ENCODE results near the gene EDAR. TPM values are rescaled to one million over a fixed set of nuclear protein-coding genes. Genes with fewer than 3 reads are reported as not detected.

EDAR gene
- total RNA-seq, 1 donor from 2014 or later, result not detected

DNA sequence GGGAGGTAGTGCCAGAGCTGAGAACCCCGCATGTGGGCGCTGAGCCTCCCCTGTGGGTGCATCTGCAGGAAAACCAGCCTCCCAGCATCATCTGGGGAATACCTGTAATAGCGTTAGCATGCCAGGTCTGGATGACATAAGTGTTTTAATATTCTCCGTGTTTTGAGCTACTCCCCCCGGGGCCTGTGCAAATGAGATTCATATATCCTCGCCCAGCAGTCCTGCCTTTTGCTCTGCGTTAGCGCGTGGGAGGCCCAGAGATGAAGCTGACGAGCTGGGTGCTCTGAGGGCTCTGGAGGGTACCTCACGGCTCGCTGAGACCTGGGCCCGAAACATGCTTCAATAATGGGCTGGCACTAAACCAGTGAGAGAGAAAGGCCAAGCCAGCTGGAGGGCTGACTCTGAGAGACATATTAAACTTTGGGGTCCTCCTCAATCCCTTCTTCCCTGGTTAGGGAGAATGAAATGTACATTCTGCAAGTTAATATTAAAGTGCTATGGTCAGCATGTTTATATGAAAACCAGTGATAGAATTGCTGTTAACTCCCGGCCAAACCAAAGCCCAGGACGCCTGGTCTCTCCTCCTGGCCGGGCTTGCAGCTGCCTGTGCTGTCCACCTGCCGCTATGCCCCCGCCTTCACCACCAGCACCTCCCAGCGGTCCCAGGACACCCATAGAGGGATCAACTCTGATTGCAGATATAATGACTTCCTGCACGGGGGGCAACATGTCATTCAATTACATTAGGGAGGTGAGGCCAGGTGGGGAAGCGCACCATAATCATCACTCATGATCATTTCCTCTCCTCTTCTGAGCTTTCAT lies 77.0 kb downstream of the EDAR start:
- DNase-seq (ENCODE audit: low read depth), result no peak

DNA sequence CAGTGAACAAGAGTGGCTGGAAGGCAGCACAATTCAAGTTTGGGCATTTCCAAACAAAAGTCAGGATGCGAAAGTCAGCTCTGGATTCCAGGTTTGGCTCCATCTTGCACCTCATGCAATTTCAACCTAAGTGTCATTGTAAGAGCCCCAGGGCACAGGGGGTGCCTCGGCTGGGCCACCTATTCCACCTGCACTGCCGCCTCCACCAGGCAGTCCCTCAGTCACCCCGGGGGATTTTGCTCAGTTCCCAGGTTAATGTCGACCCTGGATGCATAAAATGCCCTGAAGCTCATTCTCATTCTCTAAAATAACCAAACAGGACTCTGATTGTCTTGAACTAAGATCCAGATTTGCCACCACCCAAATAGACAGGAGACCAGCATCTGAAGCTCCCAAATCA lies 77.6 kb downstream of the EDAR start:
- DNase-seq (ENCODE audit: low read depth), result no peak

DNA sequence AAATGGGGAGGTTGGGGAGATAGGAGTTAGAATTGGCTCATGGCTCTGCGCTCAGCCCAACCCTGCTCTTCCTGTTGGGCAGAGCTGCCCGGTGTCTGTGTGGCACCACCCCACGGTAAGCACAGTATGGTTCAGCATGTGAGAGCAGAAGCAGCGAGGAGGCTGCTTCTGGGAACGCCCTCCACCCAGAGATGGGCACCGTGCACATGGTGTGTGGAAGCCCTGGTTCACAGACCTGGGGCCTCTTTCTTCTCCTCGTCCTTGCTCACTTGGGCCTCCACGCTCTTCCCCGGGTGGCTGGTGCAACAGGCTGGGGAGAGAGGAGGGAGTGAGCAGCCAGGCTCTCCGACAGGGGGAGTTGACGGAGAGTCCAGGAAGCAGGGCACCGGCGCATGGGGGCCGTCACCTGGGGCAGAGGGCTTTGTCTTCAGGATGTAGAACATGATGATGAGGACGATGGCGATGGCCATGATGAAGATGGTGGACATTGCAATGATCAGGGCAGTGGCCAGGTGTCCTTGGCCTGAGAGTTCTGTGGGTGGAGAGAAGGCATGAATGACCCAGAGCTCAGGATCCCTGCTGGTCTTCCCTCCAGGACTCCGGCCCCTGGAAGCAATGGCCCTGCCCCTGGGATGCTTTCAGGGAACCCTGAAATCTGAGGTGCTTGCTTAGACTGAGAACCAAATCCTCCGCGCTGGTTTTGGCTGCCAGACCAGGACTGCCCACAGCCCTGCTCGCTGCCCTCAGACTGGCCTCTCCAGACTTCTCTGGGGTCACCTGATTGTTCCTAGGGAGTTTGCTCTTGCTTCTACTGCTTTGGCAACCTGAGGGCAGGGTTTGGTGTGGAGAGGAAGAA lies 78.3 kb downstream of the EDAR start:
- peak; percentile 11 for DNase-seq (ENCODE audit: low read depth)

DNA sequence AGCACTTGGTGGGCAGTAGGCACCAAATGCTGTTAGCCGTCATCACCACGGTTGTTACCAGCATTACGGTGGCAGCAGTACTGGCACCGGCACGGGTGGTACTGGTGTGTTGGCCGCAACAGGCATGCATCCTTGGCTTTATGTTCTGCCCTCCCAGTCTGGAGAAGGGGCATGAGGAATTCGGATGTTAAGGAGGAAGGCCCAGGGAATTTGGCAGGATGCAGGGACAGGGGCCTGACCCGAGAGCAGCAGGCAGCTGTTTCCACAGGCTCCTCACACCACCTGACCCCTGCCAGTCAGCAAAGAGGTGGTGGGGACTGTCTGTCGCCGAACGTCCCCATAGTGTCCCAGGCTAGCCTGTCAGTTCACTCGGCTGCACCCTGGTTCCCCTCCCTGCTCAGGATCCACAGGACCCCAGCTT lies 79.0 kb downstream of the EDAR start:
- DNase-seq (ENCODE audit: low read depth), result peak; percentile 23

DNA sequence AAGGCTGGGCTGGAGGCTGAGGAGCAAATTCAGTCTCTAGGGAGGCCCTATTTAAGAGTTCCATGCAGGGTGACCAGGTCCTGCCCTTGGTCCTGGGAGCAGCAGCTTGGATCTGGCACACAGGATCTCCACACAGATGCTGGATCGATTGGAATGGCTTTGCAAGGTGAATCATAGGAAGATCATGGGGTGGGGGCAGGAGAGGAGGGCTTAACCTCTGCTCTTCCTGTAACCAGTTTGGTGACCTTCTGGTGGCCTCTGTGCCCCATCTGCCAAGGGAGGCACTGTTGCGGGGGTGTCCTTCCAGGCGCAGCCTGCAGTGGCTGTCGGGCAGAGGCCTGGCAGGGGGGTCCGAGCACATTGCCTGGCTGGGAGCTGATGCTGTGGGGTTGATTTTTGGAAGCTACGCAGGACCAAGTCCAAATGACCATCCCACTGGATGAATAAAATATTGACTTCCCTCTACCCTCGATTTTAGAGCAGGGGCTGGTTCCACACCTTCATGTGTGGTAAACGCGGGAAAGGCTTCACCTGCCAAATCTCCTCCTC lies 79.7 kb downstream of the EDAR start:
- no peak for DNase-seq (ENCODE audit: low read depth)

DNA sequence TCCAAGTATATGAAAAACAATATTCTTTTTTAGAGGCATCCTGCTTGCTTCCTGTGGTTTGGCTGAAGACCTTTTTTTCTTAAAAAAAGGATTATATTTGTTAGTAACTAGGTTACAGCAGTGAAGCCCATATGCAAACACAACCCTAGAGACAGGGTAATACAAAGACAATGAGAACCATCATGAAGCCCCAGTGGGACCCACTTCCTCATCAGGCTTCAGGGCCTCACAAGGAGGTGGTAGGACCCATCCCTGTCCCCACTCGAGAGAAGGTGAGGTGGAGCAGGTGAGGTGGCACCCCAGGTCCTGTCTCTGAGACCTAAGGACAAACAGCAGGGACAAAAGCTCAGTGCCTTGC lies 80.3 kb downstream of the EDAR start:
- no peak for DNase-seq (ENCODE audit: low read depth)

DNA sequence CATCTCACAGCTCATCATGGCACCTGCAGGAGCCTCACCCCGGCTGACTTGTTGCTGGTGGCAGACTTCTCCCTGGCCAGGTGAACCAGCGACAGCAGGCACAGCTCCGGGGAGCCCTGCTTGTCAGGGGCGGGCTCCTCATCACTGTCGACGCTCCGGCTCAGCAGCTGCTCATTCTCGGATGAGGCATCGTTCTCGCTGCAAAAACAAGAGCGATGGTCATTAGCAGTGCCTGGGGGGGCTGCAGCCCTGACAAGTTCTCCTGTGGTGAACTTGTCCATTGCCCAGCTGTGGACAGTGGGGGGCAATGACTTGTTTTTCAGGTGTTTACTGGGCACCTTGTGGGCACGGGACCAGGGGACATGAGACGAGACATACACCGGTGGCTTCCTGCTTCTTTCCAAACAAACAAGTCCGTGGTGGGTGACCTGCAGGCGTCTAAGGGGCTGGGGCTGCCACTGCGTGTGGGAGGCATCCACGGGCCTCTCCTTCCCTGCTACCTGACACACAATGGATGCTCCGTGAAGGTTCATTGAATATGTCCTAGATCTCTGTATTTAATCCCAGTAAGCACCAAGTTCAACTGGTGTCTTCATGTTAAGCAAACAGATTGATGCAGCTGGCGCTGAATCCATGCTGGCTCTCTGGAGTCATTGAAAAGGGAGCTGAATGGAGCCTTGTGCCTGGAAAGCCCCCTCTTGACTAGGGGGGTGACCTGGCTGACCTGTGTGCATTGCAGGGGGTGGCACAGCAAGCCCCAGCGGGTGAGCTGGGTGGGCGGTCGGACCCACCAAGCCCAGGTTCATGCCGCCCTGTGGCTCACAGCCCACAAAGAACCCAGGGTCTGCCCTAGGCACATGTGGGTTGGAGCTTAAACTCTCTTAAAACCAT lies 81.0 kb downstream of the EDAR start:
- no peak for DNase-seq (ENCODE audit: low read depth)

DNA sequence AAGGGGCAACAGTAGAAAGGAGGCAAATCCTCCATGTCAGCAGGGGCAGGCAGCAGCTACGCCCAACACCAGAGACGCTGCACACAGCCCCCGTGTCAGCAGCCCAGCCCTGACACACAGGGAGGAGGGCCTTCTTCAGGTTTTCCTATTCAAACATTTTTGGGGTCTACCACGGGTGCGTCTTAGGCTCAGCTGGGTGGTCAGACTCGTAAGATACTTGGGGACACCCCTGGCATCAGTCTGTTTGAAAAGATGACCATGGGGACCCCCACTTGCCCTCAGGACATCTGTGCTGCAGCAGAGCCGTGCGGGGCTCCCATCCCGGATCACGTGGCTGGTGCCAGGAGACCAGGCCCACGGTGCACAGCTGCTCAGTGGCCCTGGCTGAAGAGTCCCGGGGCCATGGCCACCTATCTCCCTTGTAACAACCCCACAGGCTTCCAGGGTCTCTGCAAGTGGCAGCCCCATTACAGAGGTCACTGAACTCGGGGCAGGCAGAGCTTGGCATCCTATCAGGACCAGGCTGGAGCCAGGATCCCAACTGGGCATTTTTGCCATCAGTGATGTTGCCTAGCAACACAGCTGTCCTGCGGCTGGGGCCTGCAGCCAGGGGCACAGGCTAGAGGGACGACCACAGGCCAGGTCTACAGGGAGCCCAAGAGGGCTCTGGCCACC lies 82.5 kb downstream of the EDAR start:
- DNase-seq (ENCODE audit: low read depth), result peak; percentile 37

DNA sequence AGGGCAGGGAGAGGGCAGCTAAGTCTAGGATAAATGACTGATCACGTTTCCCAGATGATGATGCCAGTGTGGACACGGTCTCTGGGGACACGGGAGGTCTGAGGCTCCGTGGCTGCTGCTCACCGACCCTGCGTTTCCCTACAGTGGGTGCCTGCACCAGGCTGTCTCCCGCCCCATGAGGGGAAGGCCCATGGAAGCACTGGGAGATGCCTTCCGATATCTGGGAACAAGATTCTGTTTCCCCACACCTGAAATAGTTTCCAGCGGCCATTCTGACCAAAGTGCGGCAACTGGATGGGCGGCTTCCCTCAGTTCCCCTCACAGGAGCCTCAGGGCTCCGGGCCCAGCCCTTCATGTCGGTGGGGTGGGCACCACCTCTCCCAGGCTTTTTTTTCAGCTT lies 83.1 kb downstream of the EDAR start:
- DNase-seq (ENCODE audit: low read depth), result no peak

DNA sequence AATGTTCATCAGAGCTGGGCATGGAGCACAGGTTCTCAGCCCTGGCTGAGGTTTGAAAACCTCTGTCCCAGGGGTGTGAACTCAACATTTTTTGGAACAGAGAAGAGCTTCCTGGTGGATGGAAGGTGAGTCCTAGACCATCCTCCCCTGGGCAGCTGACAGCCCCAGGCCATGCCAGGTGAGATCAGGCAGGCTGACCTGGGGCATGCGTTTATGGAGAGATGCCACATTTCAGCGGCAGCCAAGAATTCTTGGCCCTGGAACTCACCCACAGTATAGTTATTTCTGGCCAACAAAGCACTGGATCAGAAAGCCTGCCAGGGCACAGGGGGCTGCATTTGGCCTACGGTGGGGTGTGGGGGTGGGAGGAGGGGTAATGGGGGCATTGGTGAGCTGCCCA lies 83.8 kb downstream of the EDAR start:
- no peak for DNase-seq (ENCODE audit: low read depth)

DNA sequence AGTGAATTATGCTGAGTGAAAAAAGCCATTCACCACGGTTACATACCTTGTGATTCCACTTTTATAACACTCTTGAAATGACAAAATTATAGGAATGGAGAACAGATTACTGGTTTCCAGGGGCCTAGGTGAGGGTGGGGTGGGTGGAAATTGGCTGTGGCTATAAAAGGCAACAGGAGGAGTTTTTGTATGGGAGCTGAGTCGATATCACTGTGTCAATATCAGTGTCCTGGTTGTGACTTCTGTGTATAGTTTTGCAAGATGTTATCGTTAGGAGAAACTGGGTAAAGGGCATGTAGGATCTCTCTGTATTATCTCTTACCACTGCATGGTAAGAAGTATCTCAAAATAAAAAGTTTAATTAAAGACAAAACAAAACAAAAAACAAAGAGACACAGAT lies 84.3 kb downstream of the EDAR start:
- DNase-seq (ENCODE audit: low read depth), result no peak

DNA sequence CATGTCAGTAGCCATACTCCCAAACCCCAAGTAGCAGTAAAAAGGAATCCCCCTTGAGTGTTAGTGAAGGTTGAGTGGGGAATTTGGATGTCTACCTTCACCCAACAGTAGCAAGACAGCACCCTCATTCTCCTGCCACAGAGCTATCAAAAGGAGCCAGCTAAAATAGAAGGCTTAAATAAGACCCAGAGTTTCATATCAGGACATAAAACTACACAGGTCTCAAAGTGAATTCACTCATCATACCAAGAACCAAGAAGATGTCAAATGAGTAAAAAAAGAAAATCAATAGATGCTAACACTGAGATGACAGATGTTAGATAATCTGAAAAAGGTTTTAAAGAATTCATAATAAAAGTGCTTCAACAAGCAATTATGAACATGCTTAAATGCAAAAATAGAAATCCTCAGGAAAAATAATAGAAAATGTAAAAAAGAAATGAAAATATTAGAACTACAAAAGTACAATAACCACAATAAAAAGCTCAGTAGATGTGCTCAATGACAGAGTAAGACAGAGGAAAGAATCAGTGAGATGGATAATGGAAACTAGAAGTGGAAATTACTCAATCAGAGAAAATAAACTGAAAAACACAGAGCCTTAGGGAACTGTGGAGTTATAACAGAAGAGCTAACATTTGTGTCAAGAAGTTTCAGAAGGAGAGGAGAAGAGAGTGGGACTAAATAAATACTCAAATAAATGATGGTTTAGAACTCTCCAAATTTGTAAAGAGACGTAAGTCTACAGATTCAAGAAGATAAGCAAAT lies 90.5 kb downstream of the EDAR start:
- DNase-seq (ENCODE audit: low read depth), result no peak

DNA sequence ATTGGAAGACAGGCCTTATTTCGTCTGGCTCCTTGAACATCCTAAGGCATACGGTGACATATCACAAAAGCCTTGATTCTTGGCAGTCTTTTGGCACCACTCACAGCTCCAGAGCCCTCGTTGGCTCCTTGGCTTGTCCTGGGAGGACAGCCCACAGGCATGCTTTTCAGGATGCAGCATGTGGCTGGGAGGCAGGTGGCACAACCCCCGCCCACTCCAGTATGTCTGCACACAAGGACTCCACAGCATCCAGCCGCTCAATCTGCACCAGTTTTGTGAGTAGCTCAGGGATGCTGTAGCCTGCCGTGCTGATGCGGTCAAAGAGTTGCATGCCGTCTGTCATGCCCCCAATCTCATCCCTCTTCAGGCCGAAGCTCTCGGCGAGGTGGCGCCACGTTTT lies 92.3 kb downstream of the EDAR start:
- DNase-seq (ENCODE audit: low read depth), result no peak

DNA sequence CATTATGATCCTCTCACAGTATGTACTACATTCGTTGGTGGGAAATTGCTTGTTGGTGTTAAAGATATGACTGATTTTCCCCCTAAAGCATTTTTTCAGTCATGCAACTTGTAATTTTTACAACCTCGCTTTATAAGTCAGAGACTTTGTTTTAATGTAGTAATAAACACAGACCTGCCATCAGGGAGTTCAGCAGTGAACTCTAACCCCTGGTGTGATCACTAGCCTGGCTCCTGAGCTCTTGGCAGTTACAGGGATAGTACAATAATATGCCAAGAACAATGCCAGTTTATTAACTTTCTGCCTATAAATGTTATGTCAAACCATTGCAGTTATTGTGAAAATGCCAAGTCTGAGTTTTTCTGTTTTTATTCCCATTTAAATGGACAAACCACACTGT lies 93.8 kb downstream of the EDAR start:
- no peak for DNase-seq (ENCODE audit: low read depth)

DNA sequence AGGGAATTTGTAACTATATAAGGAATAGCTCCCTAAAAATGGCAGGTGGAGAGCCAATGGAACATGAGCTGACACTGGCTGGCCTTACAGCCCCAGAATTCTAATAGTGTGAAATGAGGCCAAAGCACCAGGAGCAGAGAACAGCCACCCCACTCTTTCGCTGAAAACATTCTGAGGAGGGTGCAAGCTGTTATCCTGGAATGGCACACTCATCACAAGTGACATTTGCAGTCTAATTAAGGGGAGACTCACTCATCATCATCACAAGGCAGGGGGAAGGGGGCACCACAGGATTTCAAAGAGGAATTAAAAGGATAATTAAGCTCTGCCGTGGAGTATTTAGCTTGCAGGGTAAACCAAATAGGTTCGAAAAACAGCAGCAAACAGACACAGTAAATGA lies 94.3 kb downstream of the EDAR start:
- no peak for DNase-seq (ENCODE audit: low read depth)

DNA sequence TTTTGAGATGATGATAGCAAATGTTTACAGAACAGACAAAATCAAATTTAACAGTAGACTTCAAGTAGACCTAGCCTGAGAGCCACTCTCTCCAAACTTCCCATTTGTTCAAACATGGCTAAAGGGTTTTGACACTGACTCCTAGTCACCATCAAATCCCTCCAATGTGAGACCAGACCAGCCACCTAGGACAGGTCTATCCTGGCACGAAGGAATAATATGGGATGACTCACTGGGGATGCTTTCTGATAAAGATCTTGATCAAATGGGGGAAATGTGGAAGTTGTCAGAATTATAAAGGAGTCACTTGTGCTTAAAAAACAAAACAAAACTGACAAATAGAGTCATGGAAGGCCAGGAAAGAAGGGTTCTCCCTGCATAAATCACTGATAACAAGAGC lies 95.7 kb downstream of the EDAR start:
- no peak for DNase-seq (ENCODE audit: low read depth)

DNA sequence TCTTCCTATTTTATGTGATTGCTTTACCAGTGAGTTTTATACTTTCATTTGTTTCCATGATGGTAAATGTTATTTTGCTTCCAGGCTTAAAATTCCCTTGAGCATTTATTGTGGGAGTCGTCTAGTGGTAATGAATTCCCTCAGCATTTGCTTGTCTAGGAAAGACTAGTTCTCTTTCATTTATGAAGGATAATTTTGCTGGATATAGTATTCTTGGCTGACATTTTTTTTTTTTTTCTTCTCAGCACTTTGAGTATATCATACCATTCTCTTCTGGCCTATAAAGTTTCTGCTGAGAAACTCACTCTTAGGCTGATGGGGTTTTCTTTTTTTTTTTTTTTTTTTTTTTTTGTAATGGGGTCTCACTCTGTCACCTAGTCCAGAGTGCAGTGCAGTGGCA lies 99.1 kb downstream of the EDAR start:
- DNase-seq (ENCODE audit: low read depth), result no peak

DNA sequence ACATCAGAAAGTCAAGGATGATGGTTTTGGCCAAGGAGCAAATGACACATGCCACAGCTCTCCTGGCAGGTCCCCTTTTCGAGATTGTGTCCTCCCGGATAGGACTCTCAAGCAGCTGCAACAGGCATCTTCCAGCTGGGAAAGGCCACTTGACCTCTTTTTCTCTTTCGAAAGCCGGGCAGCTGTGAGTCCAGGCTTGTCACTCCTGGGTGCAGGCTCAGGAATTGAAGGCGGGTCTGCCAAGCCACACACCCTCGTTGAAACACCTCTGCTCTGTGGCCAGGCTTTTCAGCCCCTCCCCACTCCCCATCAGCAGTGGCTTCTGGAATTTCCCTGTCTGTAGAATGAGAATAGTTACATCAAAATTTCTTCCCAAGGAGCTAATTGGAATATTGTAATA lies 104.4 kb downstream of the EDAR start:
- peak; percentile 71 for DNase-seq (ENCODE audit: low read depth)

DNA sequence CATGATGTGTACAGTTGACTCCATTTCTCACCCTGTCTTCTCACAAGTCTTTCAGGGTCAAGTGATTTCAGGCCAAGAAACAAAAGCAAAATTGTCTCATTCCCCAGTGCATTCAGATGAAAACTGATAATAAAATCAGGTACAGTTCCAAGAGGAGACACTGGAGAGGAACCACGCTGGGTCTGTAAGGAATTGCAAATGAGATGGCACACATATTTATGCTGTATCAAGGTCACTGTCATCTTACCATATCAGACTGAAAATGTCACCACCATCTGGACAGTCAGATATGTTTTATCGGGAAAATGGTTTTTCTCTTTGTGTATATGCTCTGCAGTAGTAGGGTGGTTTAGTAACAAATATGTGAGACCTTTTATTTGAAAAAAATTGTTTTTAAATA lies 110.7 kb downstream of the EDAR start:
- no peak for DNase-seq (ENCODE audit: low read depth)

DNA sequence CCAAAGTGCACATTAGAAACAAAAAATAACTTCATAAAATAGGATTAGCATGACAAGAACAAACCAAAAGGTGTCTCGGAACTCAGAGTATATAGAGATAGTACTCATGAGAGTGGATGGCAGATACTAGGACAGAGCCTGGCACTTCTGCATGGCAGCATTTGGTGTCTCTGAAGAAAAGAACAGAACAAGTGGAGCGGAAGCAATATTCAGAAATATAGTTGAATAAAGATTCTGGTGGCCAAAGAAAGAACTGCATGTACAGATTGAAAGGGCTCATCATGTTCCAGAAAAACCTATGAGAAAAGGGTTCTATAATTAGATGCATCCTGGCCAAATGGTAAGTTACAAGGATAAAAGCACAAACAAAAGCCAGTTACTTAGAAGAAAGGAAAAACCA lies 111.5 kb downstream of the EDAR start:
- DNase-seq (ENCODE audit: low read depth), result no peak
